GM18519 (cell line): Measurements from ENCODE around the gene HLA-DQB2.
"Not testable (repeated sequence)": the region's sequence is repeated elsewhere in the genome, so short reads cannot be mapped to it uniquely, and the experiment has no call there.

Experiments used
- ATAC-seq: cut with Tn5 transposase; IDR thresholded peaks from one replicate; pipeline ENCODE4 v1.9.1; 2021; ENCODE audit warnings: mild to moderate bottlenecking, moderate library complexity; ENCODE audit not compliant: unreplicated experiment, low FRiP score

The HLA-DQB2 gene

GRCh38 chr6:32752580-32752979, 10.8 kb downstream of the HLA-DQB2 start:
- no peak for ATAC-seq

GRCh38 chr6:32745649-32746048, 17.7 kb downstream of the HLA-DQB2 start:
- not testable (repeated sequence) for ATAC-seq

- ATAC-seq = no peak
These were observed 18.6 kb downstream of the HLA-DQB2 start for GRCh38 chr6:32744776-32745175.

GRCh38 chr6:32742374-32742773, 21.0 kb downstream of the HLA-DQB2 start:
- ATAC-seq = no peak

GRCh38 chr6:32741031-32741960, 22.0 kb downstream of the HLA-DQB2 start, which contains the start of gene HLA-DQA2:
Gene HLA-DQA2 (plus strand): TSS chr6:32741391. CDS start chr6:32741444, 53 bp downstream.
- no peak for ATAC-seq

- no peak for ATAC-seq
These were observed 25.2 kb downstream of the HLA-DQB2 start for GRCh38 chr6:32738126-32738525.

- no peak for ATAC-seq
These were observed 44.5 kb downstream of the HLA-DQB2 start for GRCh38 chr6:32718879-32719278.

- ATAC-seq = no peak
These were observed 46.9 kb downstream of the HLA-DQB2 start for GRCh38 chr6:32716396-32716795.

GRCh38 chr6:32713241-32713640, 50.1 kb downstream of the HLA-DQB2 start:
- ATAC-seq = no peak

- ATAC-seq = no peak
These were observed 53.7 kb downstream of the HLA-DQB2 start for GRCh38 chr6:32709625-32710024.
